Peyer's patch (tissue), 4 donors: Measurements from ENCODE around the gene CDH4. TPM values are rescaled to one million over a fixed set of nuclear protein-coding genes. Genes with fewer than 3 reads are reported as not detected.

ENCODE experiments used
- DNase-seq, 3 donors: peaks; one replicate each; pipeline ENCODE4 v3.0.0-alpha.2; 2017 to 2019
- H3K27ac ChIP-seq, 4 donors: fragments of 200-600 bp; sonication (generic); one replicate each; pipeline ENCODE4 v1.5.1; 2016 to 2019
- H3K27me3 ChIP-seq, 2 donors: fragments of 200-600 bp; sonication (generic); one replicate each; pipeline ENCODE4 v1.5.1; 2019
- H3K36me3 ChIP-seq, 3 donors: fragments of 200-600 bp; sonication (generic); one replicate each; pipeline ENCODE4 v1.5.1; 2016 to 2019
- H3K4me1 ChIP-seq, 4 donors: fragments of 200-600 bp; sonication (generic); one replicate each; pipeline ENCODE4 v1.5.1; 2016 to 2019
- H3K4me3 ChIP-seq, 4 donors: fragments of 200-600 bp; sonication (generic); 1 replicate in 3 of 4; 2 replicates in 1 of 4; pipeline ENCODE4 v1.5.1; 2016 to 2019; ENCODE audit warnings: mild to moderate bottlenecking in 1 of 4
- H3K9me3 ChIP-seq, 4 donors: fragments of 200-600 bp; sonication (generic); one replicate each; pipeline ENCODE4 v1.5.1; 2016 to 2019; ENCODE audit warnings: mild to moderate bottlenecking in 1 of 4
- POLR2A ChIP-seq, 2 donors: fragments of 450-650 bp; IDR thresholded peaks; one replicate each; pipeline ENCODE4 v1.5.1; 2017; ENCODE audit warnings: antibody characterized with exemption in 2 of 2, mild to moderate bottlenecking in 2 of 2, moderate library complexity in 2 of 2
- total RNA-seq, 4 donors: library from RNA; depleted of rRNA; stranded (reverse); fragments of >200 nt; gene quantifications; one replicate each; pipeline ENCODE4 v1.1.0, GENCODE V29; 2016
- TF ChIP-seq, protein P1 (sequence below), 6 experiments: fragments of 450-650 bp in 4 of 6; fragments of 200-600 bp in 2 of 6; sonication (generic) in 1 of 6; IDR thresholded peaks; one replicate each; pipeline ENCODE4 v1.5.1; 2017 to 2019; ENCODE audit warnings: antibody characterized with exemption in 6 of 6, mild to moderate bottlenecking in 3 of 6, moderate library complexity in 1 of 6

CDH4 gene
- total RNA-seq, 4 donors from 2014 or later, result 0.27 TPM; not detected in 3

DNA sequence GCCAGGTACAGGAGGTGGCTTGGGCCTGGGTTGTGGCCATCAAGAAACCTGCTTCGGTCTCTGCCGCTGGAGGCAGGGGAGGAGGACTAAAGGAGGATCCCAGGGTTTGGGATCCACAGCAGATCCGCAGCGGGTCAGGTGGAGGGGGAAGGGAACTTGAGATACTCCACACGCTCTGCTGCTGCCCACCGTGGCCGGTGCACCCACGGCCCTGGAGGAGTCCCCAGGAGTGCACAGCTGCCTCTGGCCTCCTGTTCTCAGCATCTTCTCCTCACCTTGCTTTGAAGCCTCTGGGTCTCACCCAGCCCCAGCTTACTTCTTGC lies 286.8 kb downstream of the CDH4 start:
- no peak overlapping the region for H3K4me3 ChIP-seq
- H3K4me1 ChIP-seq, result no peaks in the 10 kb centered on the region
- H3K27ac ChIP-seq, result no peak overlapping the region
- H3K36me3 ChIP-seq, result no peaks in the 10 kb centered on the region
- TF ChIP-seq POLR2A (IDR thresholded peaks at IDR 0.05), result no peak
- TF ChIP-seq, protein P1, sequence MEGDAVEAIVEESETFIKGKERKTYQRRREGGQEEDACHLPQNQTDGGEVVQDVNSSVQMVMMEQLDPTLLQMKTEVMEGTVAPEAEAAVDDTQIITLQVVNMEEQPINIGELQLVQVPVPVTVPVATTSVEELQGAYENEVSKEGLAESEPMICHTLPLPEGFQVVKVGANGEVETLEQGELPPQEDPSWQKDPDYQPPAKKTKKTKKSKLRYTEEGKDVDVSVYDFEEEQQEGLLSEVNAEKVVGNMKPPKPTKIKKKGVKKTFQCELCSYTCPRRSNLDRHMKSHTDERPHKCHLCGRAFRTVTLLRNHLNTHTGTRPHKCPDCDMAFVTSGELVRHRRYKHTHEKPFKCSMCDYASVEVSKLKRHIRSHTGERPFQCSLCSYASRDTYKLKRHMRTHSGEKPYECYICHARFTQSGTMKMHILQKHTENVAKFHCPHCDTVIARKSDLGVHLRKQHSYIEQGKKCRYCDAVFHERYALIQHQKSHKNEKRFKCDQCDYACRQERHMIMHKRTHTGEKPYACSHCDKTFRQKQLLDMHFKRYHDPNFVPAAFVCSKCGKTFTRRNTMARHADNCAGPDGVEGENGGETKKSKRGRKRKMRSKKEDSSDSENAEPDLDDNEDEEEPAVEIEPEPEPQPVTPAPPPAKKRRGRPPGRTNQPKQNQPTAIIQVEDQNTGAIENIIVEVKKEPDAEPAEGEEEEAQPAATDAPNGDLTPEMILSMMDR (IDR thresholded peaks at IDR 0.05), result no peak
- DNase-seq, result no peak
- H3K27me3 ChIP-seq, result no peaks in the 10 kb centered on the region
- no peaks in the 10 kb centered on the region for H3K9me3 ChIP-seq

DNA sequence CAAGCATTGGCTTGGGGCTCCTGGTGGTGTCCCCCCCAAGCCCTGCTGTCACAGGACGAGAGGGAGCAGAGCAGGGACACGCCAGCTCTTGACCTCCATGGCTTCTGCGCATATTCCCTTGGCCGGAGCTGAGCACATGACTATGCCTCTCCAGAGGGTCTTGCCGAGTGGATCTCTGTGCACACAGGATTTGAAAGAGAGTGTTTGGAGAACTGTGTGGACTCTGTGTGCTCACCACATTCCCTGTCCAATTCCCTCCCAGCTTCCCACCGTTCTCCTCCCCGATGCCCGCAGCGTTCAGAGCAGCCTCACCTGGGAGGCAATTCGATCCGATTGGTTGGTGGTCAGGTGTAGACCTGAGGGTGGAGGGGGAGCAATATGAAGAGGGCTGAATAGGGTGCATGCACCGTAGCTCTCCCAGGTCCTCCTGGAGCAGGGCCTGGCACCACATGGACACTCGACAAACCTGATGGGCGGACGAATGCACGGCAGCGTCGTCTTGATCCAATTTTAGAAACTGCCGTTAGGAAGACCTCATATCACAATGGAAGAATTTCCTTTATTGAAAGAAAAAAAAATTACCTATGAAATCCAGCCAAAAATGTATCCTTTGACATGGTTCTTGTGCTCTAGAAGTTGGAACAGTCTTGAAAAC lies 287.8 kb downstream of the CDH4 start:
- TF ChIP-seq POLR2A (IDR thresholded peaks at IDR 0.05), result no peak
- TF ChIP-seq, protein P1 (IDR thresholded peaks at IDR 0.05), result no peak
- Histone ChIP-seq H3K9me3 (no peaks in the 10 kb centered on the region), H3K27ac (no peak overlapping the region), H3K27me3 (no peaks in the 10 kb centered on the region), H3K36me3 (no peaks in the 10 kb centered on the region), H3K4me3 (no peak overlapping the region), H3K4me1 (no peaks in the 10 kb centered on the region)
- DNase-seq, result no peak

DNA sequence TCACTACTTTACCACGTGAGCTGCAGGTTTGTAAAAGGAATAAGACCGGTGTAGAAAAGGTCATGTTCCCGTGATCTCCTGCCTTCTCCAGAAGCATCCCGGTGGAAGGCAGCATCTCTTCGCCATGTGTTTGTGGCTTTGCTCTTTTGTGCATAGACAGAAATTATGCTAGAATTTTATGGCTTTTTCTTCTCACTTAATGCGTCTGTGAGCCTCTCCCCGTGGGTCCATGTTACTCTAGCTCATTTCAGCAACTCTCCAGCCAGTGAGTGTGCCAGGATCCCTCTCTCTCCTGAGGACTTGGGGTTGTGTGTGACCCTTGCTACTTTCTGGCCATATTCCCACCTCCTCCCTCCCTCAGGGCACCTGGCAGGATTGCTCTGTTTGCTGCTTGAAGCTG lies 289.5 kb downstream of the CDH4 start:
- no peak for TF ChIP-seq POLR2A (IDR thresholded peaks at IDR 0.05)
- TF ChIP-seq, protein P1 (IDR thresholded peaks at IDR 0.05), result no peak
- no peak for DNase-seq
- H3K4me3 ChIP-seq, result no peak overlapping the region
- H3K36me3 ChIP-seq, result no peaks in the 10 kb centered on the region
- H3K9me3 ChIP-seq, result no peaks in the 10 kb centered on the region
- H3K27me3 ChIP-seq, result no peaks in the 10 kb centered on the region
- no peak overlapping the region for H3K27ac ChIP-seq
- H3K4me1 ChIP-seq, result no peaks in the 10 kb centered on the region

DNA sequence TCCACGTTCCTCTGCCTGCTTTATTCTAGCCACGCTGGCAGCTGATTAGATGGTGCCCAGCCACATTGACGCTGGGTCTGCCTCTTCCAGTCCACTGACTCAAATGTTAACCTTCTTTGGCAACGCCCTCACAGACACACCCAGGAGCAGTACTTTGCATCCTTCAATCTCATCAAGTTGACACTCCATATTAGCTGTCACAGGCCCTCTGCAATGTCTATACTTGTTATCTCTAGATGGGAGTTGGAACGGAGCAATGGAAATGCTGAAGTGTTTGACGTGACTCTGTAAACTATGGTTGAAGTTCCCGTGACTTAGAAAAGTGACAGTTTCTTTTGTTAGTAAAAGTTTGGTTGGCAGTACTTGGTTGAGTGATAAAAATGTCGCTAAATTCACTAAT lies 291.0 kb downstream of the CDH4 start:
- H3K36me3 ChIP-seq, result no peaks in the 10 kb centered on the region
- H3K4me1 ChIP-seq, result no peaks in the 10 kb centered on the region
- no peaks in the 10 kb centered on the region for H3K27me3 ChIP-seq
- TF ChIP-seq POLR2A (IDR thresholded peaks at IDR 0.05), result no peak
- TF ChIP-seq, protein P1 (IDR thresholded peaks at IDR 0.05), result no peak
- no peaks in the 10 kb centered on the region for H3K9me3 ChIP-seq
- no peak overlapping the region for H3K27ac ChIP-seq
- DNase-seq, result no peak
- no peak overlapping the region for H3K4me3 ChIP-seq

DNA sequence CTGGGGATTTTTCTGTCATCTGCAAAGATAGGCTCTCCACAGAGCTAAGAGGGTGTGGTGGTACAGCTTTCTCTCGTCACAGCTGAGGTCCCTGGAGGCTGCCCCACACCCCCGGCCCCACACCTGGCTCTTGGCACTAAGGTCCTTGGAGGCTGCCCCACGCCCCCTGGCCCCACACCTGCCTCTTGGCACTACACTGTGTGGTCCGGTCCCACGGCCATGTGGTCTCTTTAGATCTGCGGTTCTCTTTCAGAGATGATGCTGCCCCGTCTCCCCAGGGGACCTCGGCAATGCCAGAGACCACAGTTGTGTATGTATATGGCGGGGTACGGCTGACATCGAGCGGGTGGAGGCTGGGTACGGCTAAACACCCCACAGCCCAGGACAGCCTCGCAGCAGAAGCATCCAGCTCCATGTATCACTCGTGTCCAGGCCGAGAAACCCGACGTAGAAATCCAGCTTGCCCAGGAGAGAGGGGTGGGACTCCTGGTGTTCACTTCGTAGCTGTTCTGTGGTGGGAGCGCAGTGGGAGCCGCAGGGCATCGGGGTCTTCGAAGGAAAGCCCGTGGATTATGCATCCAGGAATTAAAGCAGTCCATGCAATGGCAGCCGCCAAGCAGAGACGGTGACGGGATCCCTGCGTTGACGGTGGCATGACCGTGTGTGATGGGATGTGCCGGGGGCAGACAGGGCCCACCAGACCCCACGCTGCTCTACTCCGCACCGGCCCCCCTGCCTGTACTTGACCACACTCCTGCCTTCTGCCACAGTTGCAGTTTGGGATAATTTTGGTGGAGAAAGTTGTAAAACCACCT lies 292.1 kb downstream of the CDH4 start:
- Histone ChIP-seq H3K36me3 (no peaks in the 10 kb centered on the region), H3K9me3 (no peaks in the 10 kb centered on the region), H3K4me1 (no peaks in the 10 kb centered on the region), H3K27me3 (no peaks in the 10 kb centered on the region), H3K4me3 (no peak overlapping the region), H3K27ac (no peak overlapping the region)
- no peak for TF ChIP-seq POLR2A (IDR thresholded peaks at IDR 0.05)
- TF ChIP-seq, protein P1 (IDR thresholded peaks at IDR 0.05), result no peak
- DNase-seq, result no peak
